OCI-M2 (cell line): Measurements from ENCODE around the gene ATR.

Experiments used
- DNase-seq: peaks from one replicate; lab custom pipeline; 2025; ENCODE audit not compliant: unreplicated experiment; lab: John Stamatoyannopoulos, UW

Gene ATR

DNA sequence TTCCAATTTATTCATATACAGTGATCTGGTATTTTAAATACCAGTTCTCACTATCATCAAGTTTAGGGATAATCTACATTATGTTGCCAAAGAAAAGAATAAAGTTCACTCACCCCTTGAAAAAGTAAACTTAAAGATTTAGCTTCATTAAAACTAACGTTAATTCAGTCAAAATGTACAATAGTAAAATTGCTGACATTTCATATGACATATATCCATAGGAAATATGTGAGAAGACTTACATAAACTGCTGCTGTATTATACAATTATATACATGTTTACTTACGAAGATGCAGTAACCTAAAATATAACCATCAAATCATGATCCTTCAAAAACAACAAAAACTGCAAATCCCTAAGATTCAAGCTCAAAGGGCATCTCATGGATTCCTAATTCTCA, 44.0 kb downstream of the ATR start:
- DNase-seq, result no peak

DNA sequence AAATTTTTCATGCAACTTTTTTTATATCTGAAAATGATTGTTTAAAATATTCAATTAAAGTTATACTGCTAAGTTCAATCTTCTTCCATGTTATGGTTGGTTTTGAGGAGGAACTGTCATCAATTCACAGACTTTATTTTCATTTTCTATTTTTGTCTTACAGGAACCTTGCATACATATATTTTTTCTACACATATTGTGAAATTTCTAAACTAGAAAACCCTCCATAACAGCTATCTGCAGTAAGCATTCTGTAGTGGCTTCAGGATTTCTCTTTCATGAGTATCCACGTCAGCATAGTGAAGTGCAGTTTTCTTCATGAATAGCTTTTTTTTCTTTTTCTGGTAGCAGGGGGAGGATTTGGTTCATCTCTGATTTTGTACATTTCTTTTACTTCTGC, 48.2 kb downstream of the ATR start:
- DNase-seq, result no peak

DNA sequence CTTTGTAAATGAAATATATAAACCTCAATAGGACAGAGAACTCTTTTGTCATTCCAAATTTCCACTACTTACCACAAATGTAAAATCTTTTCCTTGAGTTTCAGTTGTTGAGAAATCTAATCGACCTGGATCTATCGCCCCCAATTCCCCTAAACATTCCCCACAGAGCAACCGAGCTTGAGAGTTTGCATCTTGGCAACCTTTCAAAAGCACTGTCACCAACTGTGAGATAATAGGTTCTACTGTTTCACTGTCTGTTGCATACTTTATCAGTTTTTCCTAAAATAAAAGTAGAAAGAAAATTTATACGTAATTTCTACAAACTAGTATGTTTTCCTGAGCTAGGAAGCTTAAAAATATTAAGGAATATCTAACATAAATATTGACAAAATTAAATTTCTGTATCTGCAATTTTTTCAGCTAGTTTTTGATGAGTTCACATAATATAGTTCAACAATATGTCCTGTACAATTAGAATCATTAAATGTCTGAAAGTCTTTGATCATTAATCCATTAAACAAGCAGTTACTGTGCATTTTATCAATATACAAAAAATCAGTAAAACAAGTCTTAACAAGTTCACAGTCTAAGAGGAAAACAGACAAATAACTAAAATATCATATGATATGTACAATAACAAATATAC, 54.5 kb downstream of the ATR start:
- DNase-seq, result no peak

DNA sequence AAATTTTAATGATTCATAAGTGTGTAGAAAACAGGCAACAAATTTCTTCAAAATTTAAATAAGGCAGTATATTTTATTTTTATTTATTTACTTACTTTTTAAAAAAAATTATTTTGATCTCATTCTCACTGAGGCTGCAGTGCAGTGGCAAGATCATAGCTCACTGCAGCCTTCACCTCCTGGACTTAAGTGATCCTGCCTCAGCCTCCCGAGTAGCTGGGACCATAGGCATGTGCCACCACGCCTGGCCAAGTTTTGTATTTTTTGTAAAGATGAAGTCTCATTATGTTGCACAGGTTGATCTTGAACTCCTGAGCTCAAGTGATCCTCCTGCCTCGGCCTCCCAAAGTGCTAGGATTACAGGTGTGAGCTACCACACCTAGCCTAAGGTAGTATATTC, 69.5 kb downstream of the ATR start:
- DNase-seq, result no peak

DNA sequence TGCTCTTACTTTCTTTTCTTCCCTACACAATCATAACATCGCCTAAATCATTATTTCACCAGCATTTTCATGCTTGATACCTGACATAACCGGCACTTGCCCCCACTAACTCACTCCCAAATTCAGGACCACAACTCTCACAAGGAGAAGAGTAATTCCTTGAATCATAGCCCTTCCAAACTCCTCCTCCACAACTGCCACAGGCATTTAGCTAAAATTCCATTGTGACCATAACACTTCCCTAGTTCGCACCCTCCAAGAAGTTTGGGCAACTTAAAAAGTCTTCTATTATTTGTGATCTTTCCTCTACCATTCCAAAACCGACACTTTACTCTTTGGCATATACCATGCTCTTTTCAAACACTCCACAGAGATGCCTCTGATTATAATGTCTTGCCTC, 71.3 kb downstream of the ATR start:
- DNase-seq, result no peak

- no peak for DNase-seq
Measured at GRCh38 chr3:142502187-142502985, 76.1 kb downstream of the ATR start.

- no peak for DNase-seq
Measured at GRCh38 chr3:142501004-142501926, 77.3 kb downstream of the ATR start.

- no peak for DNase-seq
Measured at GRCh38 chr3:142500211-142500610, 78.3 kb downstream of the ATR start.

DNA sequence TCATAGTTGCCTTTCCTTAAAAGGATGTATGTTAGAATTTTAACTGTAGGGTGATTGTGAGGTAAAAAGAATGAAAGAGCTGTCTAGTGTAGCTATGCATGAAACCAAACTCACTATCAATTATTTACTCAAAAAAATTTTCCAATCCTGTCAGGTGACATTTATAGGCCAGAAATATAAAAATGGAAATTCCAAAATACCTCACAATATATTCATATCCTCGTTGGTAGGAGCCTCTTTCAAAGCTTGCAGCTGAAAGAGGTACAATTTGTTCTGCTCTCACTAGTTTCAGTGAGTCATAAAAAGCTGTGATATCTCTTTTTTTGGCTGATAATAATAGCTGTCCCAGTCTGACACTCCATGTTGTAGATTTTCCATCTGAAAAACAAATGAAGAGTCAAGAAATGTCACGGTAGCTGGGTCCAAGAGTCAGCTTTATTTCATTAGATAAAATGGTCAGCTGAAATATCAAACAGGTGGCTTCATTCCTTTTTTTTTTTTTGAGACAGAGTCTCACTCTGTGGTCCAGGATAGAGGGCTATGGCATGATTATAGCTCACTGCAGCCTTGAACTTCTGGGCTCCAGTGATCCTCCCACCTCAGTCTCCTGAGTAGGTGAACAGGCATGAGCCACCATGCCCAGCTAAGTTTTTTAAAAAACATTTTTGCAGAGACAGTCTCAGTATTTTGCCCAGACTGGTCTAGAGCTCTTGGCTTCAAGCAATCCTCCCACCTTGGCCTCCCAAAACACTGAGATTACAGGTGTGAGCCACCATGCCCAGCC, 79.9 kb downstream of the ATR start:
- DNase-seq, result no peak

- DNase-seq, result no peak
Measured at GRCh38 chr3:142497729-142498128, 80.8 kb downstream of the ATR start.

GRCh38 chr3:142495103-142495502, 83.4 kb downstream of the ATR start:
- no peak for DNase-seq

DNA sequence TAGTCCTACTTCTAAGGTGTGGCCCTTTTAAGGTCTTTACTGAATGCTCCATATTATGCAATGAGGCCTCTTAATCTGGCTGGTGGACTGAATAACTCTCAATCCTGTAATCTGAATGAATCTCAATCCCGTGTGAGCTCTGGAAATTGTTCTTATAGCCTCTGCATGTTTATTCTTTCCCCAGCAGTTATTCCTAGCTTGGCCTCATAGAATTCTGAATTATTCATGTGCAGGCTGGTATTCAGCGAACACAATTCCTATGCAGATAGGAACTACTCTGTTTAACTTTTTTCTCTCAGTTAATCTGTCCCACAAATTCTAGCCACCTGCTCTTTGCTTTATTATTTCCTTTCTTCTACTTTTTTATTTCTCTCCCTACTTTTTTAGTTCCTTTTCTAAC, 86.3 kb downstream of the ATR start:
- DNase-seq, result no peak

GRCh38 chr3:142489572-142490323, 88.8 kb downstream of the ATR start:
- no peak for DNase-seq

DNA sequence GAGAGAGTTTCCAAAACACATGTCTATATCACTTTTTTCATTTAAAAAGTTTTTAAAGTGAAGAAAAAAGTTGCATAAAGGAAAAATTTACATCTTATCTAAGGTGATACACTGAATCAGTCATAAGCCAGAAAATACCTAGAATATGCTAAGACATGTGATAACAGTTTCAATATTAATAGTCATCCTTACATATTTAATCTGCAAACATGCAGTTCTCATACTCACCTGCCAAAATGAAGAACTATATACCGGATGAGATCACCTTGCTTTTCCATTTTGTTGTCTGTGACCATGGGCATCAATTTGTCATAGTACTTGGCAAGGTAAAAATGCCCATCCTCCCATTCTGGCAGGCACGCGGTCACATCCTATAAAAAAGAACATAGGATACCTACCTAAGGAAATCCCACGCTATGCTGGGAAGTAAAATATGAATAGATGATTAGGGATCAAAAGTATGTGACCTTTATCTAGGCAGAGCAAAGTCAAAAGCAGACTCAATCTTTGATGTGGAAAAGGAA, 93.6 kb downstream of the ATR start:
- DNase-seq, result no peak

GRCh38 chr3:142481196-142481595, 97.3 kb downstream of the ATR start:
- DNase-seq, result no peak

- DNase-seq, result no peak
Measured at GRCh38 chr3:142470826-142471225, 107.7 kb downstream of the ATR start.

- no peak for DNase-seq
Measured at GRCh38 chr3:142468456-142468855, 110.1 kb downstream of the ATR start.

- no peak for DNase-seq
Measured at GRCh38 chr3:142467768-142468167, 110.8 kb downstream of the ATR start.

DNA sequence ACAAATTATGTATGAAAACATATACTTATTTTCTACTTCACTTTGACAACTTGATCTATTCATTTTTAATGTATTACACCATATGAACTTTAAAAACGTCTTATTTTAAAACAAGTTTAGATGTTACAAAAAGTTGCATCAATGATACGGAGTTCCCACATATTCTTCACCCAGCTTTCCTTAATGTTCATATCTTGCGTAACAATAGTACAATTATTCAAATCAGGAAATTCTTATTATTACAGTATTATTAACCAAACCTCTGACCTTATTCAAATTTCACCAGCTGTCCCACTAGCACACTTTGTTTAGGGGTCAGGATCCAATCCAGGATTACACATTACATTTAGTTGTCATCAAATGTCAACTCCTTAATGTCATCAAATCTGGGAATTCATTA, 117.8 kb downstream of the ATR start:
- no peak for DNase-seq

GRCh38 chr3:142459929-142460328, 118.6 kb downstream of the ATR start:
- no peak for DNase-seq
